IMR-90 (cell line): ENCODE data around the gene PRKCG. TPM values are rescaled to one million over a fixed set of nuclear protein-coding genes. Genes with fewer than 3 reads are reported as not detected.
A peak's percentile ranks its signal among the peaks of the same experiment; 100 is the strongest.

ENCODE experiments used
- ATAC-seq: fragments of 200-7000 bp; cut with Tn5 transposase; 2 replicates; pipeline ENCODE4 v1.9.1; 2020; ENCODE audit warnings: low read depth, mild to moderate bottlenecking, moderate library complexity
- BruUV-seq: library from RNA; stranded (reverse); fragments of 400-500 nt; replicated peaks from 2 replicates; lab custom pipeline; 2021; lab: Mats Ljungman, UMichigan
- CTCF ChIA-PET: fragments of 300-600 bp; formaldehyde crosslinking; extraction: SDS; loops from one replicate; lab custom pipeline; 2021; ENCODE audit warnings: antibody characterized with exemption; lab: Yijun Ruan, JAX
- POLR2A ChIA-PET: fragments of 300-600 bp; sonication (Branson Sonifier 250); formaldehyde crosslinking; loops from one replicate; lab custom pipeline; 2022; ENCODE audit warnings: antibody characterized with exemption; ENCODE audit not compliant: unreplicated experiment; lab: Charles Lee
- DNase-seq: peaks from one replicate; pipeline ENCODE4 v3.0.0; 2013
- H2AFZ ChIP-seq: replicated peaks from 2 replicates; pipeline ENCODE3; 2013; ENCODE audit warnings: low read length, mild to moderate bottlenecking; ENCODE audit not compliant: poor library complexity
- H2AK5ac ChIP-seq: 2 replicates; pipeline ENCODE4 v1.6.1; 2013; ENCODE audit warnings: low read depth, low read length, inconsistent platforms
- H2AK9ac ChIP-seq: replicated peaks from 2 replicates; pipeline ENCODE3; 2013; ENCODE audit warnings: mild to moderate bottlenecking, low read depth, low read length, moderate library complexity; ENCODE audit not compliant: poor library complexity
- H2BK120ac ChIP-seq: 2 replicates; pipeline ENCODE4 v1.6.1; 2013; ENCODE audit warnings: low read depth, low read length, inconsistent platforms
- H2BK15ac ChIP-seq: 3 replicates; pipeline ENCODE4 v1.6.1; 2013; ENCODE audit warnings: low read depth, low read length, inconsistent platforms
- H2BK20ac ChIP-seq: 2 replicates; pipeline ENCODE4 v1.6.1; 2013; ENCODE audit warnings: low read depth, mild to moderate bottlenecking, inconsistent platforms, low read length, moderate library complexity
- H2BK5ac ChIP-seq: 2 replicates; pipeline ENCODE4 v1.6.1; 2013; ENCODE audit warnings: mild to moderate bottlenecking, low read depth, low read length, inconsistent platforms; ENCODE audit not compliant: poor library complexity, severe bottlenecking
- H3K14ac ChIP-seq: replicated peaks from 2 replicates; pipeline ENCODE4 v1.6.1; 2013; ENCODE audit warnings: low read depth, low read length, inconsistent platforms
- H3K18ac ChIP-seq: 2 replicates; pipeline ENCODE4 v1.6.1; 2013; ENCODE audit warnings: low read depth, low read length, control low read depth
- H3K23ac ChIP-seq: 2 replicates; pipeline ENCODE4 v1.6.1; 2013; ENCODE audit warnings: low read depth, low read length, inconsistent platforms
- H3K27ac ChIP-seq: 2 replicates; pipeline ENCODE4 v1.5.1; 2013; ENCODE audit warnings: mild to moderate bottlenecking, control low read depth, low read length; ENCODE audit not compliant: insufficient read depth
- H3K27me3 ChIP-seq: 2 replicates; pipeline ENCODE4 v1.6.1; 2013; ENCODE audit warnings: low read length; ENCODE audit not compliant: control insufficient read depth, insufficient read depth
- H3K36me3 ChIP-seq: 2 replicates; pipeline ENCODE4 v1.6.1; 2013; ENCODE audit warnings: low read length, mixed read lengths; ENCODE audit not compliant: control insufficient read depth, insufficient read depth
- H3K4ac ChIP-seq: 2 replicates; pipeline ENCODE4 v1.6.1; 2013; ENCODE audit warnings: low read depth, low read length, inconsistent platforms
- H3K4me1 ChIP-seq: 2 replicates; pipeline ENCODE4 v1.6.1; 2013; ENCODE audit warnings: low read length, mixed read lengths; ENCODE audit not compliant: control insufficient read depth, insufficient read depth
- H3K4me2 ChIP-seq: 2 replicates; pipeline ENCODE4 v1.6.1; 2013; ENCODE audit warnings: low read depth, mild to moderate bottlenecking, control low read depth, low read length, moderate library complexity
- H3K4me3 ChIP-seq: 2 replicates; pipeline ENCODE4 v1.5.1; 2013; ENCODE audit warnings: low read depth, mild to moderate bottlenecking, control low read depth, low read length, moderate library complexity; ENCODE audit not compliant: insufficient read depth
- H3K56ac ChIP-seq: 2 replicates; pipeline ENCODE4 v1.6.1; 2013; ENCODE audit warnings: low read length, inconsistent platforms; ENCODE audit not compliant: insufficient read depth; ENCODE audit errors: extremely low read depth
- H3K79me1 ChIP-seq, 2 experiments: 2 replicates each; pipeline ENCODE4 v1.6.1; 2013; ENCODE audit warnings: low read length in 2 of 2, inconsistent platforms in 1 of 2, low read depth in 1 of 2
- H3K9ac ChIP-seq: 2 replicates; pipeline ENCODE4 v1.6.1; 2013; ENCODE audit warnings: low read depth, low read length, control low read depth
- H3K9me1 ChIP-seq: 2 replicates; pipeline ENCODE4 v1.6.1; 2013; ENCODE audit warnings: low read length, inconsistent platforms; ENCODE audit not compliant: insufficient read depth
- H3K9me3 ChIP-seq: 2 replicates; pipeline ENCODE4 v1.6.1; 2013; ENCODE audit warnings: low read length; ENCODE audit not compliant: control insufficient read depth, insufficient read depth
- H4K20me1 ChIP-seq: 2 replicates; pipeline ENCODE4 v1.6.1; 2013; ENCODE audit warnings: low read length, inconsistent platforms; ENCODE audit not compliant: insufficient read depth
- H4K5ac ChIP-seq: 2 replicates; pipeline ENCODE4 v1.6.1; 2013; ENCODE audit warnings: mild to moderate bottlenecking, low read depth, low read length, control low read depth
- H4K8ac ChIP-seq, 2 experiments: 2 replicates each; pipeline ENCODE4 v1.6.1; 2013; ENCODE audit warnings: low read depth in 2 of 2, low read length in 2 of 2, control low read depth in 1 of 2, inconsistent platforms in 1 of 2
- H4K91ac ChIP-seq: 2 replicates; pipeline ENCODE4 v1.6.1; 2013; ENCODE audit warnings: low read depth, low read length, inconsistent platforms; ENCODE audit not compliant: insufficient read depth
- BHLHE40 ChIP-seq: fragments of 150-350 bp; IDR thresholded peaks from 2 replicates; pipeline ENCODE4 v1.6.1; 2016; ENCODE audit warnings: mild to moderate bottlenecking, low read depth, low read length
- CEBPB ChIP-seq: IDR thresholded peaks from 2 replicates; pipeline ENCODE4 v1.6.1; 2012; ENCODE audit warnings: low read depth, low read length, improper control_type of control experiment
- CHD1 ChIP-seq: IDR thresholded peaks from 2 replicates; pipeline ENCODE4 v1.6.1; 2012; ENCODE audit warnings: low read depth, low read length, improper control_type of control experiment
- CTCF ChIP-seq: conservative IDR thresholded peaks from 2 replicates; pipeline ENCODE4 v1.5.1; 2012; ENCODE audit warnings: mild to moderate bottlenecking, low read depth, low read length, improper control_type of control experiment
- ELK1 ChIP-seq: fragments of 150-350 bp; IDR thresholded peaks from 2 replicates; pipeline ENCODE4 v1.6.1; 2016; ENCODE audit warnings: low read depth, mild to moderate bottlenecking, low read length, moderate library complexity, borderline replicate concordance
- FOS ChIP-seq: fragments of 150-350 bp; IDR thresholded peaks from 2 replicates; pipeline ENCODE4 v1.6.1; 2016; ENCODE audit warnings: low read depth, low read length
- MAFK ChIP-seq: IDR thresholded peaks from 2 replicates; pipeline ENCODE4 v1.6.1; 2012; ENCODE audit warnings: low read depth, low read length, improper control_type of control experiment
- MAZ ChIP-seq: IDR thresholded peaks from 2 replicates; pipeline ENCODE4 v1.6.1; 2012; ENCODE audit warnings: low read depth, mild to moderate bottlenecking, low read length, improper control_type of control experiment, moderate library complexity, borderline replicate concordance
- MXI1 ChIP-seq: IDR thresholded peaks from 2 replicates; pipeline ENCODE4 v1.6.1; 2012; ENCODE audit warnings: low read depth, mild to moderate bottlenecking, low read length, moderate library complexity, borderline replicate concordance
- NFE2L2 ChIP-seq: fragments of 150-350 bp; IDR thresholded peaks from 2 replicates; pipeline ENCODE4 v1.6.1; 2016; ENCODE audit warnings: low read depth, mild to moderate bottlenecking, low read length
- POLR2A ChIP-seq: IDR thresholded peaks from 2 replicates; pipeline ENCODE4 v1.6.1; 2012; ENCODE audit warnings: mild to moderate bottlenecking, low read depth, low read length
- RAD21 ChIP-seq: IDR thresholded peaks from 2 replicates; pipeline ENCODE4 v1.6.1; 2012; ENCODE audit warnings: low read length, improper control_type of control experiment
- RCOR1 ChIP-seq: IDR thresholded peaks from 2 replicates; pipeline ENCODE4 v1.6.1; 2012; ENCODE audit warnings: mild to moderate bottlenecking, low read length, improper control_type of control experiment; ENCODE audit not compliant: insufficient replicate concordance
- RFX5 ChIP-seq: IDR thresholded peaks from 2 replicates; pipeline ENCODE4 v1.8.0; 2012; ENCODE audit warnings: low read depth, mild to moderate bottlenecking, low read length, moderate library complexity
- USF2 ChIP-seq: fragments of 150-350 bp; IDR thresholded peaks from 2 replicates; pipeline ENCODE4 v1.6.1; 2017; ENCODE audit warnings: mild to moderate bottlenecking, antibody characterized with exemption, low read length, low read depth
- WGBS, 2 experiments: methylation state at CpG; one replicate each; pipeline versions ENCODE4 v1.1.5 to v1.1.7; 2013; ENCODE audit warnings: missing lambda C conversion rate in 2 of 2; ENCODE audit not compliant: insufficient read length in 1 of 2; ENCODE audit errors: extremely low coverage in 2 of 2; 5-methylcytosine and 5-hydroxymethylcytosine counted together
- dilution Hi-C: fragments of 300-500 bp; cut with HindIII; formaldehyde crosslinking; loops from one replicate; pipeline ENCODE4 v1.14.3; 2018; ENCODE audit warnings: low sequenced_read_pairs; ENCODE audit not compliant: unreplicated experiment
- in situ Hi-C: fragments of 300-500 bp; cut with MboI; formaldehyde crosslinking; loops from 3 replicates; pipeline ENCODE4 v1.14.3; 2019; ENCODE audit warnings: low sequenced_read_pairs, inconsistent platforms, mixed read lengths
- intact Hi-C: fragments of 100-400 bp; cut with micrococcal nuclease; formaldehyde crosslinking; loops from 2 replicates; pipeline ENCODE4 v1.10.0; 2022
- polyA plus RNA-seq, 3 experiments: library from polyadenylated mRNA; depleted of rRNA; stranded (reverse); fragments of >200 nt; gene quantifications; 2 replicates each; pipeline ENCODE4 v1.2.3, GENCODE V29; 2012; ENCODE audit warnings: low replicate concordance in 1 of 3
- total RNA-seq: library from RNA; depleted of rRNA; stranded (reverse); fragments of >200 nt; gene quantifications from 2 replicates; pipeline ENCODE4 v1.2.3, GENCODE V29; 2012

PRKCG gene
- total and polyA plus RNA-seq, 2 of the 4 experiments (the other 2 are of a cell fraction) = not detected

- H4K20me1 ChIP-seq = no peaks in the 10 kb centered on the region
- CTCF ChIA-PET = interaction anchor here (1.0 kb wide), 1 partner anchor 142 kb away, joined by 4 read pairs; no protein-coding TSS in a partner anchor
- no peak overlapping the region for H4K8ac ChIP-seq
- intact Hi-C loops = no loop called here
- POLR2A ChIA-PET = no interaction called here
- peaks cover 51% of the 10 kb centered on the region for H3K27me3 ChIP-seq
- H3K56ac ChIP-seq = no peak overlapping the region
- no peak overlapping the region for H3K18ac ChIP-seq
- BruUV-seq = no TSS peak
- no peaks in the 10 kb centered on the region for H3K79me1 ChIP-seq
- H3K9ac ChIP-seq = no peak overlapping the region
- H2BK15ac ChIP-seq = no peak overlapping the region
- dilution Hi-C loops = no loop called here
- H3K27ac ChIP-seq = no peak overlapping the region
- peaks cover 4% of the 10 kb centered on the region; the same call in 1 of the 2 replicates for H3K9me1 ChIP-seq
- H3K4ac ChIP-seq = no peak overlapping the region
- no peaks in the 10 kb centered on the region for H3K36me3 ChIP-seq
- H3K4me1 ChIP-seq = peaks cover 5% of the 10 kb centered on the region
- no peak overlapping the region for H2BK20ac ChIP-seq
- no peak overlapping the region for H3K23ac ChIP-seq
- H4K91ac ChIP-seq = no peak overlapping the region
- WGBS, 2 experiments = 2% methylated on average over 6 of the region's 18 CpGs; no CpG with 5 or more reads in 1 of the 2 experiments
- peak overlapping the region; percentile 8; the same call in 1 of the 2 replicates for H3K4me3 ChIP-seq
- in situ Hi-C loops = loop anchor here (10.0 kb wide), 1 partner anchor 142 kb away; no protein-coding TSS in a partner anchor
- no peak overlapping the region for H2BK5ac ChIP-seq
- H2AK9ac ChIP-seq = no peak overlapping the region
- H4K5ac ChIP-seq = no peak overlapping the region
- no peak for DNase-seq
- H3K9me3 ChIP-seq = no peaks in the 10 kb centered on the region
- H3K14ac ChIP-seq = no peak overlapping the region
- H2AK5ac ChIP-seq = no peak overlapping the region
- peak overlapping the region; percentile 59; the same call in 1 of the 2 replicates for H3K4me2 ChIP-seq
- no peak for ATAC-seq
- H2BK120ac ChIP-seq = no peak overlapping the region
- H2AFZ ChIP-seq = peak overlapping the region; percentile 88
- TF ChIP-seq BHLHE40 (no peak), ELK1 (no peak), MAZ (no peak), CHD1 (no peak), NFE2L2 (no peak), RFX5 (no peak), MXI1 (no peak), CEBPB (no peak), POLR2A (no peak), RAD21 (no peak), USF2 (no peak), CTCF (no peak), FOS (no peak), RCOR1 (no peak), MAFK (no peak)
These were observed 524 bp downstream of the PRKCG start for GRCh38 chr19:53882391-53883050.
